Trophoblast cell (in vitro differentiated cells and primary cell): Measurements from ENCODE around the gene TIGAR.

Experiments
- DNase-seq, 2 donors: peaks; one replicate each; pipeline ENCODE4 v3.0.0-alpha.2; 2016
- H2AFZ ChIP-seq: 2 replicates; pipeline ENCODE4 v1.6.1; 2013; ENCODE audit warnings: low read length, moderate library complexity, mild to moderate bottlenecking; ENCODE audit not compliant: insufficient read depth, poor library complexity
- H2AK5ac ChIP-seq: 2 replicates; pipeline ENCODE4 v1.6.1; 2013; ENCODE audit warnings: mild to moderate bottlenecking, low read length
- H2BK120ac ChIP-seq: 2 replicates; pipeline ENCODE4 v1.6.1; 2013; ENCODE audit warnings: low read length, mild to moderate bottlenecking, moderate library complexity; ENCODE audit not compliant: insufficient read depth, poor library complexity
- H2BK12ac ChIP-seq: 2 replicates; pipeline ENCODE4 v1.6.1; 2013; ENCODE audit warnings: mild to moderate bottlenecking, low read length, moderate library complexity
- H2BK5ac ChIP-seq: 2 replicates; pipeline ENCODE4 v1.6.1; 2013; ENCODE audit warnings: low read length, low read depth, moderate library complexity, mild to moderate bottlenecking; ENCODE audit not compliant: poor library complexity
- H3K14ac ChIP-seq: 2 replicates; pipeline ENCODE4 v1.6.1; 2013; ENCODE audit warnings: mild to moderate bottlenecking, low read length
- H3K18ac ChIP-seq: 2 replicates; pipeline ENCODE4 v1.6.1; 2013; ENCODE audit warnings: mild to moderate bottlenecking, low read length
- H3K23ac ChIP-seq: 2 replicates; pipeline ENCODE4 v1.6.1; 2013; ENCODE audit warnings: low read length
- H3K27ac ChIP-seq: 2 replicates; pipeline ENCODE4 v1.5.1; 2013; ENCODE audit warnings: low read depth, mild to moderate bottlenecking, inconsistent platforms, low read length, moderate library complexity
- H3K27me3 ChIP-seq: 2 replicates; pipeline ENCODE4 v1.6.1; 2013; ENCODE audit warnings: inconsistent platforms, mild to moderate bottlenecking, low read length, moderate library complexity; ENCODE audit not compliant: insufficient read depth
- H3K36me3 ChIP-seq, 2 experiments: 1 replicate in 1 of 2; 2 replicates in 1 of 2; pipeline ENCODE4 v1.6.1; 2013; ENCODE audit warnings: low read length in 2 of 2, mild to moderate bottlenecking in 2 of 2, moderate library complexity in 1 of 2; ENCODE audit not compliant: insufficient read depth in 2 of 2, control insufficient read depth in 1 of 2
- H3K4ac ChIP-seq: 2 replicates; pipeline ENCODE4 v1.6.1; 2013; ENCODE audit warnings: low read depth, mild to moderate bottlenecking, low read length, moderate library complexity
- H3K4me1 ChIP-seq, 2 experiments: 1 replicate in 1 of 2; 2 replicates in 1 of 2; pipeline ENCODE4 v1.6.1; 2013; ENCODE audit warnings: low read length in 2 of 2, mild to moderate bottlenecking in 2 of 2, moderate library complexity in 1 of 2; ENCODE audit not compliant: insufficient read depth in 2 of 2, control insufficient read depth in 1 of 2
- H3K4me2 ChIP-seq: 2 replicates; pipeline ENCODE4 v1.6.1; 2013; ENCODE audit warnings: inconsistent platforms, mild to moderate bottlenecking, low read length, moderate library complexity
- H3K4me3 ChIP-seq: 2 replicates; pipeline ENCODE4 v1.5.1; 2013; ENCODE audit warnings: mild to moderate bottlenecking, low read depth, low read length, inconsistent platforms
- H3K79me1 ChIP-seq: one replicate; pipeline ENCODE4 v1.6.1; 2013; ENCODE audit warnings: low read length
- H3K79me2 ChIP-seq: 2 replicates; pipeline ENCODE4 v1.6.1; 2013; ENCODE audit warnings: low read length, mild to moderate bottlenecking; ENCODE audit not compliant: control insufficient read depth, insufficient read depth, poor library complexity
- H3K9ac ChIP-seq: 2 replicates; pipeline ENCODE4 v1.6.1; 2013; ENCODE audit warnings: mild to moderate bottlenecking, low read length
- H3K9me3 ChIP-seq: 2 replicates; pipeline ENCODE4 v1.6.1; 2013; ENCODE audit warnings: low read depth, mild to moderate bottlenecking, control low read depth, inconsistent platforms, low read length; ENCODE audit not compliant: insufficient read depth
- H4K12ac ChIP-seq: 2 replicates; pipeline ENCODE4 v1.6.1; 2013; ENCODE audit warnings: low read depth, mild to moderate bottlenecking, low read length, moderate library complexity
- H4K8ac ChIP-seq: 2 replicates; pipeline ENCODE4 v1.6.1; 2013; ENCODE audit warnings: low read depth, mild to moderate bottlenecking, low read length, moderate library complexity
- H4K91ac ChIP-seq: one replicate; pipeline ENCODE4 v1.6.1; 2013; ENCODE audit warnings: low read depth, mild to moderate bottlenecking, low read length, moderate library complexity
- WGBS: extraction: QIAGEN DNeasy Blood & Tissue Kit; methylation state at CpG from one replicate; pipeline ENCODE4 v1.1.7; 2013; ENCODE audit warnings: missing lambda C conversion rate; ENCODE audit not compliant: insufficient read length, insufficient coverage; ENCODE audit errors: extremely low coverage; 5-methylcytosine and 5-hydroxymethylcytosine counted together

TIGAR gene

GRCh38 chr12:4286228-4286627 lies 34.8 kb upstream of the TIGAR start:
- no peak overlapping the region for H3K23ac ChIP-seq
- no peak overlapping the region for H4K8ac ChIP-seq
- H3K27me3 ChIP-seq, result no peaks in the 10 kb centered on the region
- H3K4me1 ChIP-seq, result peaks cover 25 to 29% of the 10 kb centered on the region in 2 experiments
- H4K91ac ChIP-seq, result no peak overlapping the region
- H2BK5ac ChIP-seq, result no peak overlapping the region
- no peak overlapping the region for H2AK5ac ChIP-seq
- no peak overlapping the region for H3K27ac ChIP-seq
- no peak overlapping the region for H3K9ac ChIP-seq
- peaks cover 5% of the 10 kb centered on the region for H3K79me1 ChIP-seq
- peaks cover 3% of the 10 kb centered on the region for H3K9me3 ChIP-seq
- no peak overlapping the region for H3K18ac ChIP-seq
- no peak overlapping the region for H2BK120ac ChIP-seq
- WGBS, result no CpG with 5 or more reads among the region's 12 CpGs
- H2BK12ac ChIP-seq, result no peak overlapping the region
- peaks cover 3% of the 10 kb centered on the region for H3K79me2 ChIP-seq
- no peak overlapping the region for H3K14ac ChIP-seq
- no peak overlapping the region for H3K4ac ChIP-seq
- no peak for DNase-seq
- no peak overlapping the region for H3K4me3 ChIP-seq
- H2AFZ ChIP-seq, result no peak overlapping the region
- H4K12ac ChIP-seq, result no peak overlapping the region
- no peak overlapping the region for H3K4me2 ChIP-seq
- H3K36me3 ChIP-seq, result peaks cover 87 to 94% of the 10 kb centered on the region in 2 experiments

GRCh38 chr12:4286771-4287317 lies 34.2 kb upstream of the TIGAR start:
- DNase-seq, result no peak

GRCh38 chr12:4287325-4288211 lies 33.4 kb upstream of the TIGAR start:
- Histone ChIP-seq H3K18ac (no peak overlapping the region), H3K79me1 (peaks cover 5% of the 10 kb centered on the region), H3K4me1 (peaks cover 25 to 29% of the 10 kb centered on the region in 2 experiments), H3K14ac (no peak overlapping the region), H2BK12ac (no peak overlapping the region), H2AFZ (no peak overlapping the region), H3K27ac (no peak overlapping the region), H2BK120ac (no peak overlapping the region), H2BK5ac (no peak overlapping the region), H4K12ac (no peak overlapping the region), H2AK5ac (no peak overlapping the region), H3K9ac (no peak overlapping the region), H3K4me2 (no peak overlapping the region), H3K4ac (no peak overlapping the region), H3K79me2 (peaks cover 3% of the 10 kb centered on the region), H3K4me3 (no peak overlapping the region), H4K8ac (no peak overlapping the region), H3K36me3 (peaks cover 78 to 89% of the 10 kb centered on the region in 2 experiments), H3K9me3 (peaks cover 2% of the 10 kb centered on the region), H4K91ac (no peak overlapping the region), H3K23ac (no peak overlapping the region), H3K27me3 (no peaks in the 10 kb centered on the region)
- no CpG with 5 or more reads among the region's 18 CpGs for WGBS
- no peak for DNase-seq

More at GRCh38 chr12:4286771-4287317, 34.2 kb upstream of the TIGAR start:
- no peak overlapping the region for H3K4me3 ChIP-seq
- H3K27ac ChIP-seq, result no peak overlapping the region
- H3K4ac ChIP-seq, result no peak overlapping the region
- no peak overlapping the region for H3K9ac ChIP-seq
- H3K23ac ChIP-seq, result no peak overlapping the region
- H3K36me3 ChIP-seq, result peaks cover 82 to 92% of the 10 kb centered on the region in 2 experiments
- no peak overlapping the region for H2BK120ac ChIP-seq
- H2BK12ac ChIP-seq, result no peak overlapping the region
- H2AFZ ChIP-seq, result no peak overlapping the region
- peaks cover 3% of the 10 kb centered on the region for H3K9me3 ChIP-seq
- WGBS, result no CpG with 5 or more reads among the region's 14 CpGs
- H4K12ac ChIP-seq, result no peak overlapping the region
- no peak overlapping the region for H3K14ac ChIP-seq
- peaks cover 5% of the 10 kb centered on the region for H3K79me1 ChIP-seq
- no peak overlapping the region for H4K91ac ChIP-seq
- H3K4me1 ChIP-seq, result peaks cover 25 to 29% of the 10 kb centered on the region in 2 experiments
- H3K79me2 ChIP-seq, result peaks cover 3% of the 10 kb centered on the region
- no peak overlapping the region for H2BK5ac ChIP-seq
- H2AK5ac ChIP-seq, result no peak overlapping the region
- H3K27me3 ChIP-seq, result no peaks in the 10 kb centered on the region
- peak overlapping the region; percentile 5 for H3K18ac ChIP-seq
- H4K8ac ChIP-seq, result no peak overlapping the region
- no peak overlapping the region for H3K4me2 ChIP-seq

GRCh38 chr12:4288296-4289131 lies 32.5 kb upstream of the TIGAR start:
- H3K27me3 ChIP-seq, result no peaks in the 10 kb centered on the region
- H3K9me3 ChIP-seq, result no peaks in the 10 kb centered on the region
- H2BK12ac ChIP-seq, result no peak overlapping the region
- H2AK5ac ChIP-seq, result no peak overlapping the region
- H2AFZ ChIP-seq, result no peak overlapping the region
- peaks cover 74 to 88% of the 10 kb centered on the region in 2 experiments for H3K36me3 ChIP-seq
- no peak overlapping the region for H2BK120ac ChIP-seq
- peak overlapping the region; percentile 11 for H3K18ac ChIP-seq
- H3K9ac ChIP-seq, result no peak overlapping the region
- WGBS, result no CpG with 5 or more reads among the region's 20 CpGs
- no peak overlapping the region for H3K4ac ChIP-seq
- no peak overlapping the region for H3K4me2 ChIP-seq
- no peak overlapping the region for H2BK5ac ChIP-seq
- no peak for DNase-seq
- peaks cover 25 to 29% of the 10 kb centered on the region in 2 experiments for H3K4me1 ChIP-seq
- peaks cover 5% of the 10 kb centered on the region for H3K79me1 ChIP-seq
- no peak overlapping the region for H3K23ac ChIP-seq
- peaks cover 3% of the 10 kb centered on the region for H3K79me2 ChIP-seq
- H3K27ac ChIP-seq, result peak overlapping the region; percentile 2
- H4K91ac ChIP-seq, result peak overlapping the region; percentile 20
- H3K4me3 ChIP-seq, result no peak overlapping the region
- H4K12ac ChIP-seq, result no peak overlapping the region
- H3K14ac ChIP-seq, result no peak overlapping the region
- H4K8ac ChIP-seq, result peak overlapping the region; percentile 5
